NCI-H524 treated with DMSO at 0.1 percent for 48 hours (cell line): ENCODE measurements around the gene CSF2RB.

Source experiments
- DNase-seq: peaks from one replicate; lab custom pipeline; 2025; lab: John Stamatoyannopoulos, UW

The CSF2RB gene

GRCh38 chr22:36921309-36922104 lies 8.1 kb downstream of the CSF2RB start:
- DNase-seq, result no peak

GRCh38 chr22:36922105-36922608 lies 8.7 kb downstream of the CSF2RB start:
- DNase-seq, result no peak

GRCh38 chr22:36922711-36923110 lies 9.3 kb downstream of the CSF2RB start:
- DNase-seq, result no peak

GRCh38 chr22:36923131-36923788 lies 9.8 kb downstream of the CSF2RB start:
- no peak for DNase-seq

- DNase-seq, result no peak
Measured at GRCh38 chr22:36924151-36924698, 10.8 kb downstream of the CSF2RB start.

- no peak for DNase-seq
Measured at GRCh38 chr22:36925388-36926290, 12.2 kb downstream of the CSF2RB start.

GRCh38 chr22:36926309-36926708 lies 12.9 kb downstream of the CSF2RB start:
- no peak for DNase-seq

GRCh38 chr22:36926721-36927435 lies 13.4 kb downstream of the CSF2RB start:
- no peak for DNase-seq

- DNase-seq, result no peak
Measured at GRCh38 chr22:36927671-36928070, 14.2 kb downstream of the CSF2RB start.

GRCh38 chr22:36928196-36928595 lies 14.8 kb downstream of the CSF2RB start:
- no peak for DNase-seq

- no peak for DNase-seq
Measured at GRCh38 chr22:36928786-36929535, 15.5 kb downstream of the CSF2RB start.

GRCh38 chr22:36929621-36930020 lies 16.2 kb downstream of the CSF2RB start:
- DNase-seq, result no peak

GRCh38 chr22:36930041-36930935 lies 16.9 kb downstream of the CSF2RB start:
- no peak for DNase-seq

- no peak for DNase-seq
Measured at GRCh38 chr22:36931446-36931845, 18.0 kb downstream of the CSF2RB start.

- DNase-seq, result no peak
Measured at GRCh38 chr22:36933629-36934417, 20.4 kb downstream of the CSF2RB start.

GRCh38 chr22:36934418-36935312 lies 21.2 kb downstream of the CSF2RB start:
- no peak for DNase-seq

- DNase-seq, result no peak
Measured at GRCh38 chr22:36935313-36935610, 21.8 kb downstream of the CSF2RB start.

- no peak for DNase-seq
Measured at GRCh38 chr22:36935694-36936093, 22.3 kb downstream of the CSF2RB start.
